ENCODE data around the gene S100A2.

S100A2 gene

DNA sequence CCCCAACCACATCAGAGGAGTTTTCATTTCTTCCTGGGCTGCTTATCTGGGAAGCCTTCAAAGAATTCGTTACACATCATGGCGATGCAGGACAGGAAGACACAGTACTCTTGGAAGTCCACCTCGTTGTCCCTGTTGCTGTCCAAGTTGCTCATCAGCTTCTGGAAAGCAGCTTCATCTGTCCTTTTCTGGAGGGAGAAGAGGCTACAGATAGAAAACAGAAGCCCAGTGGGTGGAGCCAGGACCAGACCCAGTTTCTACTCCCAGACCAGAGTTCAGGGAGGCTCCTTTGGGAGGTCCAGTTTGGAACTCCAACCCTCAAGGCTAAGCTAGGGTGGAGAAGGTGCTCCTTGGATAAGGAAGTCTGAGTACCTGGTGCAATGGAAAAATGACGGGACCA, 21.9 kb downstream of the S100A2 start:
- DNase-seq, result no peak

DNA sequence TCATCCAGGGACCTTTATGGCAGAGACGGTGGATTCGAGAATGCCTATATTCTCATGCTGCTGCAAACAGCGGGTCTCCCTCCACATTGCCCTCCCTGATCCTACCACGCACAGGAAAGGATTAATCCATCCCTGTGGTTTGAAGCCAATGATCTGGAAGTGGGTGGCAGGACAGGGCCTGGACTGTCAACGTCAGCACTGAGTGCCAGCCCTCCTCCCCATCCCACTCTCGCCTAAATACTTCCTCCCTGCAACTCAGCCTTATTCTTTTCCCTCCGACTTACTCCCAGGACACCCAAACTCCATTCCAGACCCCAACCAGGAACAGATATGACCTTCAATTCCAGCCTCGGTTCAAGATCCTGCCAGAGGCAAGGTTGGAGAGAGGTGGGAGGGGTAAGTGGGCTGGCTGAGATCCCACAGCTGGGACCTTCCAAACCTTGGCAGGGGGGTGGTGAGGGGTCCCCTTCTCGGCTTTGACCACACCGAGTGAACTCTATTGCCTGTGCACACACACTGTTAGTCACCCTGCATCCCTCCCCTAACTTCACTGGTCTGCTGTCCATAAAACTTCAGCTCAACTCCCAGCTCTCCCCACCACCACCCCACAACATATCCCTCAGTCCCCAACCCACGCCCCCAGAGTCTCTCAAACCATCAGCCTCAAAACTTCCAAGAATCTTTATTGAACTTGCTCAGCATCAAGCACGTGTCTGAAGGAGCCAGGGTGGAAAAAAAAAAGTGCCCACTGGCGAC, 22.5 kb downstream of the S100A2 start:
- no peak for DNase-seq

GRCh38 chr1:153541641-153542590, 23.7 kb downstream of the S100A2 start:
- DNase-seq, result no peak

DNA sequence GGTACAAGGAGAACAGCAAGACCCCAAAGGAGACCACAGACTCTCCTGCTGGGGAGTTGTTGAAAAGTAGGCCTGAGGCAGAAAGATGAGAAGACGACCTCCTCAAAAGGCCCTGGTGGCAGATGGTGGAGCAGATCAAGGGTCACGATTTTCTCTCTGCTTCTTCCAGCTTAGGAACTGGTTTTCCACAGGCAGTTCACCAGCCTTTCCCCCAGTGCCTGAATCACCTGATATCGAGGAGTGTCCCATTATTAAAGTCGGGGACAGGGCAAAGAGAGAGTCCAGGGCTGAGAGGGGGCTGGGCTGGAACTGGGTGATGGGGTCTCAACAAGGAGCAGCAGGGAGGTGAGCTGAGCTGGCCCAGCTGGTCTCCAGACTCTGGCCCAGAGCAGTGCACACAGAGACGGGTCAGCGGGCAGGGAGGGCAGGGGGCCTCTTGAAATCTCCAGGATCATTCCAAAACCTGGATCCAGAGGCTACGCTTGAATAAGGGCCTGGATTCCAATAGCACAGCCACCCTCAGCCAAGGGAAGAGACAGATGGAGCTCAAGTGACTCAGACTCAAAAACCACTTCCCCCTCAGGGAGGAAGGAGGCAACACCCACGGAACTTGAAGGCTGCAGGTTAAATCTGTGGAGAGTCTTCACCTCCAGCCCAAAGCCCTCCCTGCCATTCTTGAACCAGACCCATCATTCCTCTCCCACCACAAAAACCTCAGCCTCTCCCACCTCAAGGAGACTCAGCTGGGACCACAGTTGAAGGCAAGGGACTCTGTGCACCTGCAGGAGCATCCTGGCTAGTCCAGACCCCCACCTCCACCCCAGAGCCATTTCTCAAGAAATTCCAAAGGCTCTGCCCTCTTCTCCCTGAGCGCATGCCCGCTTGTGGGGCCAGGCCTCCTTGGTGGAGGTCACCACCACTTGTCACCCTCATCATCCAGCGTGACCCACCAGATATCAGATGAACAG, 25.0 kb downstream of the S100A2 start, which contains the start of gene S100A5:
Gene S100A5, minus strand, starts transcription at position 541 of the 968 bp plus-strand sequence. CDS start 743 bp downstream, outside the sequence.
- DNase-seq, result peak; percentile 21

- DNase-seq, result no peak
These were observed 26.1 kb downstream of the S100A2 start for GRCh38 chr1:153539395-153540093.

- DNase-seq, result no peak
These were observed 27.3 kb downstream of the S100A2 start for GRCh38 chr1:153538315-153538821.

GRCh38 chr1:153537376-153537730, 28.3 kb downstream of the S100A2 start:
- no peak for DNase-seq

DNA sequence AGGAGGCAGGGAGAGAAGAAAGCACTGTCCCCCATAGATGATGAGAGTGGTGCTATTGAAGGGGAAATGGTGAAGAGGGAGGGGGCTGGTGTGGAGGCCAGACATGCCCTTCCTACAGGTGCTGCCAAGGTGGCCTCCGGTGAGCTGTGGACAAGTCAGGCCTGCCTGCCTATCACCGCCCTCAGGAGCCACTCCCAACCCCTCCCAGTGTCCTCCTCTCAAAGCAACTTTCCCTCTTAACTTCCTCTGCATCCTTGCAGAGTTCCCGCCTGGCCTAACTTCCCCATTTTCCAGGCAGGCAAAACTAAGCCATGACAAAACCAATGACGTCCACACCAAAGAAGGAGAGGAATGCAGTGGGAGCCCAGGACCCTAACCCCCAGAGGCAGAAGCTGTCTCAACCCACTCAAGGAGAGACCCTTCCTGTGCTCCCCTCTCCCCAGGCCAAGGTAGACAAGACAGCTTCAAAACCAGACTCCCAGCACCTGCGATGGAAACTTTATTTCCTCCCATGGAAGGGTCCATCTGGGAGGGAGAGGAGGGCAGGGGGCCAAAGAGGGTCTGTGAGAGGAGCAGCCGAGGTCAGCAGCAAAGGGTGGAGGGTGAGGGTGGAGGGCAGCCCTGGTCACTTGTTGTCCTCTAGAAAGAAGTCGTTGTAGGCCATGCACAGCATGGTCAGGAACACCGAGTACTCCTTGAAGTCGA, 28.8 kb downstream of the S100A2 start:
- no peak for DNase-seq

DNA sequence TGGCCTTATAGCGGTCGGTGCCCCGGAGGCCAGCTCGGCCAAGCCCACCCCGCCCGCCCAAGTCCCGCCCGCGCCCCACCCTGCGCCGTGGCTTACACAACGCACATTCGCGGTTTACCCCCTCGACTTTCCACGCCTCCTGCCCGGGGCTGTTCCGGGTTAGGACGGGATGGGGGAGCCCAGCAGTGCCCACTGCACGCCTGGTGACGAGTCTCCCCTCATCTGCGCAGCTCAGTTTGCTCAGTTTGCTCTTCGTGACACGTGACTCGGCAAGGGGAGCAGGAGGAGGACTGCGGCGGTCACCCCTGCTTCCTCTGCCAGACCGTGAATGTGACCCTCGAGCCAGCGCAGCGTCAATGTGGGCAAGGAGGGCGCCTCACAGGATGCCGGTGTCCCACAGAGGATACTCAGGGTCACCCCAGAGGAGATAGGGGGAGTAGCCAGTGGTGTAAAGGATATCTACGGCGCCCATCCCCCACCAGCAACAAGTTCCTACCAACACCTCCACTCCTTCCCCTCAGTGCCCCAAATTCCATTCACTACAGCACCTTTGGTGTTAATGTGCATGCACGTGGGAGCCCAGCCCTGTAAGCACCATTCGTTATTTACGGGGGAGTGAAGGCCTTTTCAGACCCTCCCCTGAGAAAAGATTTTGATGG, 29.5 kb downstream of the S100A2 start:
- peak; percentile 92 for DNase-seq

- DNase-seq, result peak; percentile 46
These were observed 30.2 kb downstream of the S100A2 start, which contains the start of gene S100A6 for GRCh38 chr1:153535242-153536011. Gene S100A6 (minus strand): TSS chr1:153535991. CDS start chr1:153535339, 652 bp downstream.

GRCh38 chr1:153534925-153535241, 30.8 kb downstream of the S100A2 start:
- DNase-seq, result no peak

GRCh38 chr1:153534226-153534924, 31.3 kb downstream of the S100A2 start:
- no peak for DNase-seq

- DNase-seq, result no peak
These were observed 31.9 kb downstream of the S100A2 start for GRCh38 chr1:153533689-153534201.

DNA sequence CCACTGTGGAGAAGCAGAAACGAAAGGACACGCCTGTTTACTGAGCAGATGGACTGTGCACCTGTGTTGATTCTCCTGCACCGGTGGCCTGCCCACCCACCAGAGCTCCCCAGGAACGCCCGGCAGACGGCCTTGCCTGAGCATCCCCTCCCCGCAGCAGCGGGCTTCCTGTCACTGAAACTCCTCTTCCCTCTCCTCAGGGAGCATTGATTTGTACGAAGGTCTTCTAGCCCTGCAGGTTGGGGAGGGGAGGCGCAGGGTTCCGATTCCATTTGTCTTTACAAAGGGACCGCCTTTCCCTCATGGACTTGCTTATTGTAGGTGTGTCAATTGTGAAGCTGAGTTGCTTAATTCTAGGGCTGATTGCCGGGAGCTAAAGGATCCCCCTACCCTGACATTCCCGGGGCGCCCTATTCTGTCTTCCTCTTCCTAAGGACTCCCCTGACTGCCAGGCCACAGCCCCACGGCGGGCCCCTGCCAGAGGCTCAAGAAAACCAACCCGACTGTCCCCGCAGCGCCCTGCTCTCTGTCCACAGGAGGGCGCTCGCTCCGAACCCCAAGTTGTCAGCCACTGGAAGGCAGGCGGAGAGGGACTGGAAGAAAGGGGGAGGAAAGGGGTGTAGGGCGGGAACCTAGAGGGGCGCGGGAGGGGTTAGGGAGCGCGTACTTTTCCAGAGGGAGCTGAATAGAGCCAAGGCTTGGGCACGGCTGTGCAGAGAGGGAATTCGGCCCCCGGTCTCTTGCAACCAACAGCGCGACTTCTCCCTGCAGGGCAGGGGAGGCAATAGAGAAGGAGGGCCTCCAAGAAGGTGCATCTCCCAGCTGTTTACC, 32.7 kb downstream of the S100A2 start:
- DNase-seq, result no peak

DNA sequence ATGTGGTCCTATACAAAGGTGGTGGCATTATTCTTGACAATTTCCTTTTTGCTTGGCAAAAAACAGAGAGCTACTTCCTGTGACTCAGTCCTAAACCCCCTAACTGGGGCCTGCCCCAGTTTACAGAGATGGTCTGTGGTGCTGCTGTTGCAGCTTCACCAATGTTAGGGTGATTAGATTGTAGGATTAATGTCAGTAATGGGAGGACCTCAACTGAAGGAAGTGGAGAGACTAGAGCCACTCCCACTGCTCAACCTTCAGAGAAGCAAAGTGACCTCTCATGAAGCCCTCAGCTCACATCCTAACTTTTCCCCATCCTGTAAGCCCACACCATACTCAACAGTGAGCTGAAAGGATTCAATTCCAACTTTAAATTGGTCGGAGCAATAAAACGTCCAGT, 33.5 kb downstream of the S100A2 start:
- peak; percentile 50 for DNase-seq

- no peak for DNase-seq
These were observed 34.0 kb downstream of the S100A2 start for GRCh38 chr1:153531638-153532037.

- no peak for DNase-seq
These were observed 38.0 kb downstream of the S100A2 start for GRCh38 chr1:153527683-153528040.
